Nephron progenitor cell (in vitro differentiated cells): ENCODE results near the gene ASTN2.

Source experiments
- DNase-seq: peaks from one replicate; pipeline ENCODE4 v3.0.0; 2021
- H3K27ac Mint-ChIP-seq: 2 replicates; pipeline ENCODE4 v1.8.0; 2021; ENCODE audit warnings: mild to moderate bottlenecking, moderate library complexity, mixed read lengths
- H3K27me3 Mint-ChIP-seq: 2 replicates; pipeline ENCODE4 v1.8.0; 2021; ENCODE audit warnings: mild to moderate bottlenecking, low read depth, mixed read lengths; ENCODE audit not compliant: poor library complexity
- H3K36me3 Mint-ChIP-seq: 2 replicates; pipeline ENCODE4 v1.8.0; 2021; ENCODE audit warnings: low read depth, mixed read lengths
- H3K4me1 Mint-ChIP-seq: 2 replicates; pipeline ENCODE4 v1.8.0; 2021; ENCODE audit warnings: mixed read lengths
- H3K4me3 Mint-ChIP-seq: 2 replicates; pipeline ENCODE4 v1.8.0; 2021; ENCODE audit warnings: mild to moderate bottlenecking, moderate library complexity, mixed read lengths
- H3K9me3 Mint-ChIP-seq: 2 replicates; pipeline ENCODE4 v1.8.0; 2021; ENCODE audit warnings: mild to moderate bottlenecking, moderate library complexity, mixed read lengths
- CTCF ChIP-seq: fragments of 200-600 bp; sonication (generic); IDR thresholded peaks from 2 replicates; pipeline ENCODE4 v1.5.0; 2021; ENCODE audit warnings: antibody characterized with exemption

The ASTN2 gene

GRCh38 chr9:116796669-116797068 lies 618.2 kb downstream of the ASTN2 start:
- H3K36me3 Mint-ChIP-seq, result no peaks in the 10 kb centered on the region
- no peak overlapping the region for H3K4me3 Mint-ChIP-seq
- no peak for TF ChIP-seq CTCF
- no peaks in the 10 kb centered on the region for H3K27me3 Mint-ChIP-seq
- H3K4me1 Mint-ChIP-seq, result peaks cover 12% of the 10 kb centered on the region
- no peaks in the 10 kb centered on the region for H3K9me3 Mint-ChIP-seq
- H3K27ac Mint-ChIP-seq, result no peak overlapping the region
- DNase-seq, result no peak

- no peaks in the 10 kb centered on the region for H3K9me3 Mint-ChIP-seq
- H3K4me1 Mint-ChIP-seq, result peaks cover 12% of the 10 kb centered on the region
- H3K36me3 Mint-ChIP-seq, result no peaks in the 10 kb centered on the region
- H3K27ac Mint-ChIP-seq, result no peak overlapping the region
- H3K4me3 Mint-ChIP-seq, result no peak overlapping the region
- no peak for DNase-seq
- no peaks in the 10 kb centered on the region for H3K27me3 Mint-ChIP-seq
- no peak for TF ChIP-seq CTCF
These were observed 619.0 kb downstream of the ASTN2 start for GRCh38 chr9:116795821-116796220.

- no peak overlapping the region for H3K4me3 Mint-ChIP-seq
- H3K36me3 Mint-ChIP-seq, result no peaks in the 10 kb centered on the region
- no peaks in the 10 kb centered on the region for H3K9me3 Mint-ChIP-seq
- peaks cover 3% of the 10 kb centered on the region for H3K27me3 Mint-ChIP-seq
- DNase-seq, result no peak
- no peak overlapping the region for H3K27ac Mint-ChIP-seq
- TF ChIP-seq CTCF, result no peak
- H3K4me1 Mint-ChIP-seq, result peaks cover 15% of the 10 kb centered on the region
These were observed 622.6 kb downstream of the ASTN2 start for GRCh38 chr9:116792271-116792670.

GRCh38 chr9:116791326-116791725 lies 623.5 kb downstream of the ASTN2 start:
- peaks cover 15% of the 10 kb centered on the region for H3K4me1 Mint-ChIP-seq
- no peaks in the 10 kb centered on the region for H3K9me3 Mint-ChIP-seq
- no peaks in the 10 kb centered on the region for H3K36me3 Mint-ChIP-seq
- H3K27ac Mint-ChIP-seq, result no peak overlapping the region
- no peak overlapping the region for H3K4me3 Mint-ChIP-seq
- TF ChIP-seq CTCF, result no peak
- peaks cover 3% of the 10 kb centered on the region for H3K27me3 Mint-ChIP-seq
- no peak for DNase-seq

- TF ChIP-seq CTCF, result no peak
- H3K27me3 Mint-ChIP-seq, result peaks cover 4% of the 10 kb centered on the region
- H3K36me3 Mint-ChIP-seq, result no peaks in the 10 kb centered on the region
- no peak overlapping the region for H3K27ac Mint-ChIP-seq
- DNase-seq, result no peak
- peaks cover 15% of the 10 kb centered on the region for H3K4me1 Mint-ChIP-seq
- no peaks in the 10 kb centered on the region for H3K9me3 Mint-ChIP-seq
- H3K4me3 Mint-ChIP-seq, result no peak overlapping the region
These were observed 625.8 kb downstream of the ASTN2 start for GRCh38 chr9:116789081-116789480.

- H3K36me3 Mint-ChIP-seq, result no peaks in the 10 kb centered on the region
- DNase-seq, result no peak
- no peaks in the 10 kb centered on the region for H3K9me3 Mint-ChIP-seq
- peaks cover 9% of the 10 kb centered on the region for H3K27me3 Mint-ChIP-seq
- no peak overlapping the region for H3K27ac Mint-ChIP-seq
- H3K4me1 Mint-ChIP-seq, result peaks cover 9% of the 10 kb centered on the region
- no peak overlapping the region for H3K4me3 Mint-ChIP-seq
- no peak for TF ChIP-seq CTCF
These were observed 628.1 kb downstream of the ASTN2 start for GRCh38 chr9:116786737-116787136.
